Measurements from ENCODE around the gene ATG4D. TPM values are rescaled to one million over a fixed set of nuclear protein-coding genes. Genes with fewer than 3 reads are reported as not detected.
A peak's percentile ranks its signal among the peaks of the same experiment; 100 is the strongest.

Gene ATG4D
- total RNA-seq, 4 donors from 2014 or later, result 4.4 to 22.1 (median 8.4) TPM

- Histone ChIP-seq H3K4me3 (no peak overlapping the region), H3K27ac (no peak overlapping the region), H3K4me1 (no peaks in the 10 kb centered on the region), H3K9me3 (no peaks in the 10 kb centered on the region), H3K36me3 (no peaks in the 10 kb centered on the region), H3K27me3 (no peaks in the 10 kb centered on the region)
- intact Hi-C loops (cut with DNase I; ENCODE audit: low total_unique reads), result no loop called here
- no peak for DNase-seq
- TF ChIP-seq POLR2A (IDR thresholded peaks at IDR 0.05) (no peak), CTCF (IDR thresholded peaks at IDR 0.05) (no peak)
These were observed 16.4 kb downstream of the ATG4D start for GRCh38 chr19:10560154-10560553.

GRCh38 chr19:10562609-10563008, 18.9 kb downstream of the ATG4D start:
- H3K4me3 ChIP-seq, result no peak overlapping the region
- no peaks in the 10 kb centered on the region for H3K9me3 ChIP-seq
- H3K27me3 ChIP-seq, result no peaks in the 10 kb centered on the region
- H3K4me1 ChIP-seq, result peaks cover 0 to 11% of the 10 kb centered on the region in 2 donors
- TF ChIP-seq CTCF (IDR thresholded peaks at IDR 0.05) (no peak), POLR2A (IDR thresholded peaks at IDR 0.05) (no peak)
- no peaks in the 10 kb centered on the region for H3K36me3 ChIP-seq
- intact Hi-C loops (cut with DNase I; ENCODE audit: low total_unique reads), result no loop called here
- DNase-seq, result no peak
- no peak overlapping the region for H3K27ac ChIP-seq

- DNase-seq, result peak in 1 of 2 donors; percentile 50
- Histone ChIP-seq H3K36me3 (no peaks in the 10 kb centered on the region), H3K4me3 (peak overlapping the region; percentile 71 to 84), H3K4me1 (peaks cover 5 to 16% of the 10 kb centered on the region in 2 donors), H3K9me3 (no peaks in the 10 kb centered on the region), H3K27me3 (no peaks in the 10 kb centered on the region), H3K27ac (peak overlapping the region; percentile 82 to 92)
- TF ChIP-seq CTCF (IDR thresholded peaks at IDR 0.05), result peak in 1 of 4 experiments; percentile 43
- TF ChIP-seq POLR2A (IDR thresholded peaks at IDR 0.05), result no peak
- intact Hi-C loops (cut with DNase I; ENCODE audit: low total_unique reads), result no loop called here
These were observed 21.4 kb downstream of the ATG4D start for GRCh38 chr19:10565028-10565566.

GRCh38 chr19:10565567-10566407, 22.1 kb downstream of the ATG4D start, which contains the start of gene KRI1:
Gene KRI1, minus strand, starts transcription at chr19:10566010. Its CDS starts 11 bp downstream, at chr19:10565999.
- H3K27ac ChIP-seq, result peak within 1 kb of the TSS; percentile 82 to 92
- peaks cover 5 to 16% of the 10 kb centered on the region in 2 donors for H3K4me1 ChIP-seq
- H3K4me3 ChIP-seq, result peak within 1 kb of the TSS; percentile 71 to 84
- peak; percentile 99 for DNase-seq
- intact Hi-C loops (cut with DNase I; ENCODE audit: low total_unique reads), result no loop called here
- H3K27me3 ChIP-seq, result no peaks in the 10 kb centered on the region
- peak; percentile 83 to 96 for TF ChIP-seq POLR2A (IDR thresholded peaks at IDR 0.05)
- peak in 2 of 4 experiments; percentile 47 to 70 for TF ChIP-seq CTCF (IDR thresholded peaks at IDR 0.05)
- H3K36me3 ChIP-seq, result no peaks in the 10 kb centered on the region
- no peaks in the 10 kb centered on the region for H3K9me3 ChIP-seq

GRCh38 chr19:10566408-10566657, 22.6 kb downstream of the ATG4D start:
- H3K36me3 ChIP-seq, result no peaks in the 10 kb centered on the region
- peak overlapping the region; percentile 82 to 92 for H3K27ac ChIP-seq
- intact Hi-C loops (cut with DNase I; ENCODE audit: low total_unique reads), result no loop called here
- no peak for DNase-seq
- H3K27me3 ChIP-seq, result no peaks in the 10 kb centered on the region
- TF ChIP-seq POLR2A (IDR thresholded peaks at IDR 0.05), result no peak
- TF ChIP-seq CTCF (IDR thresholded peaks at IDR 0.05), result no peak
- peaks cover 5 to 16% of the 10 kb centered on the region in 2 donors for H3K4me1 ChIP-seq
- H3K4me3 ChIP-seq, result peak overlapping the region; percentile 71 to 84
- no peaks in the 10 kb centered on the region for H3K9me3 ChIP-seq
